ENCODE data around the gene DNAL4.

DNA sequence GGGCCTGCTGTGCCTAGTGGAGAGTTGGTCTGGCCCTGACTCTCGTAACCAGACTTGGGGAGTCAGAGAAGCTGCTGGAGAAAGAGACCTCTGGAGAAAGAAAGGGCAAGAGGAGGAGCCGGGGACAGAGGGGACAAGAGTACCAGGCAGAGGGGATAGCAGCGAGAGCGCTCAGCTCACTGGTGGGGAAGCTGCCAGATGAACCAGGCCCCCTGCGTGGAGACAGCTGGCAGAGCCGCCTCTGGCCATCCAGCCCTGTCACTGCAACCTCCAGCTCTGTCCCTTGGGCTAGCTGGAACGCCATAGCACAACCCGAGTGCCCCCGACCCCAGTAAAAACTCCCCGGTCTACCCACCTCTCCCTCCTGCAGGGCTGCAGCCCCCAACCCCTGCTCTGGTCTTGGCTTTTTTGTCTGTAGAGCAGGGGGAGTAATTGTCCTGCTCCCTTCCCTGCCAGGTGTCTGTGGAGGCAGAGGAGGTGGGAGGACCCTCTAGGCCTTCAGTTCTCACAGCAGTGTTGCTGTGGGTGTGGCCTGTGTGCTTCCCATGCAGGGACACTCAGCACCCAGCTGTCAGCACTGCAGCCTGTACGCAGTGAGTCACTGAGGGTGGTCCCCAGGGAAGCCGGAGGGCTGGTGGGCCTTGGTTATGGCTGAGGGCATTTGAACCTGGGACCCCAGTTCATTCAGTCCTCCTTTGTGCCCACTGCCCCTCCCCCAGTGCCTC lies 33.3 kb downstream of the DNAL4 start:
- TF ChIP-seq, protein P1, sequence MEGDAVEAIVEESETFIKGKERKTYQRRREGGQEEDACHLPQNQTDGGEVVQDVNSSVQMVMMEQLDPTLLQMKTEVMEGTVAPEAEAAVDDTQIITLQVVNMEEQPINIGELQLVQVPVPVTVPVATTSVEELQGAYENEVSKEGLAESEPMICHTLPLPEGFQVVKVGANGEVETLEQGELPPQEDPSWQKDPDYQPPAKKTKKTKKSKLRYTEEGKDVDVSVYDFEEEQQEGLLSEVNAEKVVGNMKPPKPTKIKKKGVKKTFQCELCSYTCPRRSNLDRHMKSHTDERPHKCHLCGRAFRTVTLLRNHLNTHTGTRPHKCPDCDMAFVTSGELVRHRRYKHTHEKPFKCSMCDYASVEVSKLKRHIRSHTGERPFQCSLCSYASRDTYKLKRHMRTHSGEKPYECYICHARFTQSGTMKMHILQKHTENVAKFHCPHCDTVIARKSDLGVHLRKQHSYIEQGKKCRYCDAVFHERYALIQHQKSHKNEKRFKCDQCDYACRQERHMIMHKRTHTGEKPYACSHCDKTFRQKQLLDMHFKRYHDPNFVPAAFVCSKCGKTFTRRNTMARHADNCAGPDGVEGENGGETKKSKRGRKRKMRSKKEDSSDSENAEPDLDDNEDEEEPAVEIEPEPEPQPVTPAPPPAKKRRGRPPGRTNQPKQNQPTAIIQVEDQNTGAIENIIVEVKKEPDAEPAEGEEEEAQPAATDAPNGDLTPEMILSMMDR (IDR thresholded peaks at IDR 0.05), result no peak
- TF ChIP-seq POLR2AphosphoS5 (IDR thresholded peaks at IDR 0.05; ENCODE audit: insufficient read depth in 1 of 2, low read depth in 1 of 2), result no peak

All from vagina (tissue), 2 donors.